ENCODE measurements around the gene FZD7. TPM values are rescaled to one million over a fixed set of nuclear protein-coding genes. Genes with fewer than 3 reads are reported as not detected.

The FZD7 gene
- total RNA-seq, 1 donor from 2014 or later, result 37.1 TPM

DNA sequence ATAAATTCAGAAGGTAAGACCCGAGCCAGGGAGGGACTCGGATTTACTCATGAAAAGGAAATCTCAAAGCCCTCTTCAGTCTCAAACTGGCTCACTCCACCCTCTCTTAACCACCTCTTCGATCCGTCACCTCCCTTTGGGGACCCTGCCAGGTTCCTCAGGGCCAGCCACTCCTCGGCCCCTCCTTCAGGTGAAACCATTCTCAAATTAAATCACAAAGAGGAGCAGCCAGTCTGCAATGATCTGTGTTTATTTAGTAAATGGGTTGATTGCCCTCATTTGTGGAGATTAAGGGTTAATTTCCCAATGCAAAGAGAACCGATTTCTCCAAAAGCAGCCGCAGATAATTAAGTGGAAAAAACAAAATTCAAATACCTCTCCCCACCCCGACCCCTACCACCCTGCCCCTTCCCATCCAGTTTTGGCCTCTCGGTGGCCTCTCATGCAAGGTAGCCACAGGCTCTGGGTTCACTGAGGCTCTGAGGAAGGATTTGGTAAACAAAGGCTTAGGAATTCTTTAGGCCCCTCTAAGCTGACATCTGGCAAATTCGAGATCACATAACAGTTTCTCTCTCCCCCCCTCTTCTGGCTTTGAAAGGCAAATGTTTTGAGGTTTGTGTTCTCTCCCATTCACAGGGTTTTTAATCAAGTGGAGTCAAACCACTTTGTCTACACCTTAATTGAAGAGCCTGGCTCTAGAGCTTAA lies 10.3 kb upstream of the FZD7 start:
- no peak overlapping the region for H3K4me3 ChIP-seq
- no peaks in the 10 kb centered on the region for H3K9me3 ChIP-seq
- no peaks in the 10 kb centered on the region for H3K4me1 ChIP-seq
- no peaks in the 10 kb centered on the region for H3K36me3 ChIP-seq
- intact Hi-C loops (cut with DNase I), result no loop called here
- H3K27ac ChIP-seq, result no peak overlapping the region
- no peaks in the 10 kb centered on the region for H3K27me3 ChIP-seq
- TF ChIP-seq POLR2AphosphoS5 (IDR thresholded peaks at IDR 0.05; ENCODE audit: insufficient read depth in 1 of 2, low read depth in 1 of 2) (no peak), POLR2A (IDR thresholded peaks at IDR 0.05) (no peak)
- TF ChIP-seq, protein P1, sequence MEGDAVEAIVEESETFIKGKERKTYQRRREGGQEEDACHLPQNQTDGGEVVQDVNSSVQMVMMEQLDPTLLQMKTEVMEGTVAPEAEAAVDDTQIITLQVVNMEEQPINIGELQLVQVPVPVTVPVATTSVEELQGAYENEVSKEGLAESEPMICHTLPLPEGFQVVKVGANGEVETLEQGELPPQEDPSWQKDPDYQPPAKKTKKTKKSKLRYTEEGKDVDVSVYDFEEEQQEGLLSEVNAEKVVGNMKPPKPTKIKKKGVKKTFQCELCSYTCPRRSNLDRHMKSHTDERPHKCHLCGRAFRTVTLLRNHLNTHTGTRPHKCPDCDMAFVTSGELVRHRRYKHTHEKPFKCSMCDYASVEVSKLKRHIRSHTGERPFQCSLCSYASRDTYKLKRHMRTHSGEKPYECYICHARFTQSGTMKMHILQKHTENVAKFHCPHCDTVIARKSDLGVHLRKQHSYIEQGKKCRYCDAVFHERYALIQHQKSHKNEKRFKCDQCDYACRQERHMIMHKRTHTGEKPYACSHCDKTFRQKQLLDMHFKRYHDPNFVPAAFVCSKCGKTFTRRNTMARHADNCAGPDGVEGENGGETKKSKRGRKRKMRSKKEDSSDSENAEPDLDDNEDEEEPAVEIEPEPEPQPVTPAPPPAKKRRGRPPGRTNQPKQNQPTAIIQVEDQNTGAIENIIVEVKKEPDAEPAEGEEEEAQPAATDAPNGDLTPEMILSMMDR (IDR thresholded peaks at IDR 0.05), result no peak
- DNase-seq (ENCODE audit: extremely low spot score in 2 of 2), result no peak

DNA sequence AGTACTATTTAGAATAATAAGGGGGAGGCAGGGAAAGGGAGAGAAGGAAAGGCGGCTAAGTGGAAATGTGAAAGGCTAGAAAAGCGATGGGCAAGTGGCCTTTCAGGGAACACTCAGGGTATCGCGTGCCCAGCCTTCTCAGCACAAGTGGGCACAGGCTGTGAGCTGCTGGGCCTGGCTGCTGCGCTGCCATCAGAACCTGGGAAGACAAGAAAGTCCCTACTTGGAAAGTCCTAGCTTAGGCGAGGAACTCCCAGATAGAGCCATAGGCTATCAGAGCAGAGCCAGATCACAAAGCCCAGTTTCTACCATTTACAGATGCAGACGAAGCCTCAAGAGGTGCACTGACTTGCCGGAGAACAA lies 9.8 kb upstream of the FZD7 start:
- no peak for DNase-seq (ENCODE audit: extremely low spot score in 2 of 2)
- intact Hi-C loops (cut with DNase I), result no loop called here
- no peak overlapping the region for H3K4me3 ChIP-seq
- no peaks in the 10 kb centered on the region for H3K4me1 ChIP-seq
- TF ChIP-seq POLR2A (IDR thresholded peaks at IDR 0.05), result no peak
- H3K36me3 ChIP-seq, result no peaks in the 10 kb centered on the region
- H3K27ac ChIP-seq, result no peak overlapping the region
- H3K27me3 ChIP-seq, result no peaks in the 10 kb centered on the region
- no peaks in the 10 kb centered on the region for H3K9me3 ChIP-seq

DNA sequence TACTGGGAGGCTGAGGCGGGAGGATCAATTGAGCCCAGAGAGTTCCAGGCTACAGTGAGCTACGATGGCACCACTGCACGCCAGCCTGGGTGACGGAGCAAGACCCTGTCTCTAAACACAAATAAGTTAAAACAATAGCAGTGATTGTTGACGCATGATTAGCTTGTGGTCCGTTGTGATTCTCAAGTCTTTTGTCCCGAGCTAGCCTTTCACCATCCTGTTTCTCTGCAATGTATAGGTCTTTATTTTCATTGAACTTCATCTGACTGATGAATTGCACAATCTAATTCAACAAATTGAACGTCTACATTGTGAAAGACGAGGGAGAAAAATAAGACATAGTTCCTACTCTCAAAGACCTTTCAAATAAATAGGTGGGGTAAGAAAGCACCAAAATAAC lies 8.8 kb upstream of the FZD7 start:
- H3K4me1 ChIP-seq, result no peaks in the 10 kb centered on the region
- no peak overlapping the region for H3K27ac ChIP-seq
- H3K4me3 ChIP-seq, result no peak overlapping the region
- intact Hi-C loops (cut with DNase I), result no loop called here
- DNase-seq (ENCODE audit: extremely low spot score in 2 of 2), result no peak
- no peaks in the 10 kb centered on the region for H3K9me3 ChIP-seq
- no peaks in the 10 kb centered on the region for H3K27me3 ChIP-seq
- no peaks in the 10 kb centered on the region for H3K36me3 ChIP-seq
- TF ChIP-seq, protein P1 (IDR thresholded peaks at IDR 0.05), result no peak
- no peak for TF ChIP-seq POLR2A (IDR thresholded peaks at IDR 0.05)
- no peak for TF ChIP-seq POLR2AphosphoS5 (IDR thresholded peaks at IDR 0.05; ENCODE audit: insufficient read depth in 1 of 2, low read depth in 1 of 2)

DNA sequence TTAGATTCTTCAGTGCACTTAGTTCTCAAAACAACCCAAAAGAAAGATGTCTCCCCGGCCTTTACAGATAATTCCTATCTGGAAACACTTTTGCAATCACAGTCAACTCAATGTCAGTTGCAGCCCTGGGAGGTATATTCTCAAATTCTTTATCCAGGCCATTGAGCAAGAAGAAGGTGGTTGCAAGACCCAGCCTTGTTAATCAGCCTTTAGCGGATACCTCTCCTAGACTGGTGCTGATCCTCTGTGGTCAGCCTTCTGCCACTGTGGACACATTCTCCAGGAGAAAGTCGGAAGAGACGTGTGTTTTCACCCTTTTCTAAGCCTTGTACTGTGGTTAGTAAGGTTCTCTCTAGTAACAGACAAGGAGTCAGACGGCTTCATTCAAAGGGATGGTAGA lies 7.8 kb upstream of the FZD7 start:
- no peak overlapping the region for H3K4me3 ChIP-seq
- intact Hi-C loops (cut with DNase I), result no loop called here
- no peak for DNase-seq (ENCODE audit: extremely low spot score in 2 of 2)
- no peaks in the 10 kb centered on the region for H3K36me3 ChIP-seq
- H3K9me3 ChIP-seq, result no peaks in the 10 kb centered on the region
- H3K27me3 ChIP-seq, result no peaks in the 10 kb centered on the region
- TF ChIP-seq, protein P1 (IDR thresholded peaks at IDR 0.05), result no peak
- TF ChIP-seq POLR2AphosphoS5 (IDR thresholded peaks at IDR 0.05; ENCODE audit: insufficient read depth in 1 of 2, low read depth in 1 of 2) (no peak), POLR2A (IDR thresholded peaks at IDR 0.05) (no peak)
- H3K4me1 ChIP-seq, result no peaks in the 10 kb centered on the region
- H3K27ac ChIP-seq, result no peak overlapping the region

DNA sequence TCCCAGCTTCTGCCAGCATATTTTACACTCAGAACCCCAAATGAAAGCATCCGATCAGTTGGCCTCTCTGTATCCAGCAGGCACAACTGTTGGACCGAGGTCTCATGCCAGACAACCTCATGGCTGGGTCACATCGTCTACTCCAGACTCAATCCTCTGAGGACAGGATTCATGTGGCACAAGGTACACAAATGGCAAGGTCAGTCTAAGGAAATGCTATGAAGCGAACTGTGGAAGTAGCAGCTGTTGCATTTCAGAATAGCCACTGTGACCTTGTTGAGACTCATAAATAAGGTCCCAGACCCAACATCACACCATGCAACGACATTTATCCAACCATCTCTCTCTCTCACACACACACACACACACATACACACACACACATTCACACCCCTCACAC lies 7.1 kb upstream of the FZD7 start:
- Histone ChIP-seq H3K27me3 (no peaks in the 10 kb centered on the region), H3K9me3 (no peaks in the 10 kb centered on the region), H3K4me1 (no peaks in the 10 kb centered on the region), H3K4me3 (no peak overlapping the region), H3K36me3 (no peaks in the 10 kb centered on the region), H3K27ac (no peak overlapping the region)
- no peak for DNase-seq (ENCODE audit: extremely low spot score in 2 of 2)
- intact Hi-C loops (cut with DNase I), result no loop called here
- TF ChIP-seq POLR2AphosphoS5 (IDR thresholded peaks at IDR 0.05; ENCODE audit: insufficient read depth in 1 of 2, low read depth in 1 of 2) (no peak), POLR2A (IDR thresholded peaks at IDR 0.05) (no peak)
- TF ChIP-seq, protein P1 (IDR thresholded peaks at IDR 0.05), result no peak
